HCT116 (cell line): ENCODE results near the gene SERGEF. TPM values are rescaled to one million over a fixed set of nuclear protein-coding genes. Genes with fewer than 3 reads are reported as not detected.

ENCODE experiments used
- ATAC-seq: fragments of 200-7000 bp; cut with Tn5 transposase; 2 replicates; pipeline ENCODE4 v1.9.1; 2020; ENCODE audit warnings: mild to moderate bottlenecking, moderate library complexity
- BruUV-seq: library from RNA; stranded (reverse); fragments of 400-500 nt; replicated peaks from 2 replicates; lab custom pipeline; 2021; lab: Mats Ljungman, UMichigan
- CTCF ChIA-PET: fragments of 300-600 bp; sonication (Branson Sonifier 250); formaldehyde crosslinking; loops from one replicate; lab custom pipeline; 2021; ENCODE audit warnings: antibody characterized with exemption; lab: Charles Lee
- POLR2A ChIA-PET: fragments of 300-600, 350-600 bp; sonication (Branson Sonifier 250); formaldehyde crosslinking; loops from one replicate; lab custom pipeline; 2021; ENCODE audit warnings: antibody characterized with exemption; lab: Charles Lee
- RAD21 ChIA-PET, 2 experiments: fragments of 300-600 bp; sonication (Branson Sonifier 250); formaldehyde crosslinking; loops; one replicate each; lab custom pipeline; 2023; ENCODE audit warnings: low total read pairs in 2 of 2; ENCODE audit not compliant: uncharacterized antibody in 2 of 2, unreplicated experiment in 2 of 2, low non-redundant PET in 1 of 2; lab: Charles Lee
- DNase-seq: peaks from one replicate; pipeline ENCODE4 v3.0.0-alpha.2; 2010; ENCODE audit warnings: low read depth, low spot score
- H2AFZ ChIP-seq: fragments of 200-600 bp; shearing (Covaris generic), sonication (generic); 2 replicates; pipeline ENCODE4 v1.6.1; 2017; ENCODE audit warnings: low read depth, mixed run types, mixed read lengths, antibody characterized with exemption, low read length; ENCODE audit not compliant: poor library complexity, severe bottlenecking
- H3K27ac ChIP-seq: 2 replicates; pipeline ENCODE4 v1.5.1; 2012; ENCODE audit warnings: low read depth, low read length
- H3K27me3 ChIP-seq: fragments of 200-600 bp; sonication (generic); 2 replicates; pipeline ENCODE4 v1.6.1; 2016; ENCODE audit warnings: mixed run types, low read length, mixed read lengths; ENCODE audit not compliant: insufficient read depth
- H3K36me3 ChIP-seq, 2 experiments: fragments of 200-500 bp in 1 of 2; fragments of 200-600 bp in 1 of 2; sonication (Bioruptor generic) in 1 of 2; sonication (generic) in 1 of 2; 2 replicates each; pipeline versions ENCODE4 v1.5.1 to v1.6.1; 2014 to 2016; ENCODE audit warnings: low read length in 2 of 2, inconsistent platforms in 1 of 2, mixed read lengths in 1 of 2, mixed run types in 1 of 2; ENCODE audit not compliant: insufficient read depth in 2 of 2, control insufficient read depth in 1 of 2
- H3K4me1 ChIP-seq, 2 experiments: fragments of 200-600 bp in 1 of 2; sonication (generic) in 1 of 2; 2 replicates each; pipeline versions ENCODE4 v1.5.1 to v1.6.1; 2012 to 2017; ENCODE audit warnings: low read length in 2 of 2, inconsistent platforms in 1 of 2, mild to moderate bottlenecking in 1 of 2, mixed read lengths in 1 of 2, mixed run types in 1 of 2, moderate library complexity in 1 of 2; ENCODE audit not compliant: insufficient read depth in 2 of 2, control insufficient read depth in 1 of 2
- H3K4me2 ChIP-seq: fragments of 200-600 bp; sonication (generic); 2 replicates; pipeline ENCODE4 v1.6.1; 2017; ENCODE audit warnings: mixed run types, low read length, mixed read lengths
- H3K4me3 ChIP-seq, 2 experiments: fragments of 200-600 bp in 1 of 2; sonication (generic) in 1 of 2; replicated peaks in 1 of 2; 2 replicates each; pipeline ENCODE4 v1.5.1; 2011 to 2016; ENCODE audit warnings: low read length in 2 of 2, control low read depth in 1 of 2, low read depth in 1 of 2, mild to moderate bottlenecking in 1 of 2, mixed read lengths in 1 of 2, mixed run types in 1 of 2
- H3K79me2 ChIP-seq: fragments of 200-600 bp; sonication (generic); 2 replicates; pipeline ENCODE4 v1.6.1; 2017; ENCODE audit warnings: mild to moderate bottlenecking, mixed run types, low read length, moderate library complexity, mixed read lengths; ENCODE audit not compliant: insufficient read depth
- H3K9ac ChIP-seq: fragments of 200-600 bp; sonication (generic); 2 replicates; pipeline ENCODE4 v1.6.1; 2016; ENCODE audit warnings: low read length, mixed read lengths
- H3K9me2 ChIP-seq: fragments of 200-600 bp; sonication (generic), shearing (Covaris generic); 2 replicates; pipeline ENCODE4 v1.6.1; 2017; ENCODE audit warnings: mixed run types, mild to moderate bottlenecking, moderate library complexity; ENCODE audit not compliant: insufficient read depth
- H3K9me3 ChIP-seq, 2 experiments: fragments of 200-500 bp in 1 of 2; fragments of 200-600 bp in 1 of 2; sonication (Bioruptor generic) in 1 of 2; sonication (generic) in 1 of 2; 2 replicates each; pipeline ENCODE4 v1.6.1; 2014 to 2017; ENCODE audit warnings: low read length in 2 of 2, mixed read lengths in 2 of 2, inconsistent platforms in 1 of 2, low read depth in 1 of 2, mild to moderate bottlenecking in 1 of 2, mixed run types in 1 of 2, moderate library complexity in 1 of 2; ENCODE audit not compliant: control insufficient read depth in 1 of 2, insufficient read depth in 1 of 2
- H4K20me1 ChIP-seq: fragments of 200-600 bp; sonication (generic), shearing (Covaris generic); 2 replicates; pipeline ENCODE4 v1.6.1; 2017; ENCODE audit warnings: mixed run types, mild to moderate bottlenecking, moderate library complexity; ENCODE audit not compliant: insufficient read depth
- ATF3 ChIP-seq: IDR thresholded peaks from 2 replicates; pipeline ENCODE4 v1.6.1; 2012
- CTCF ChIP-seq, 3 experiments: fragments of 200-600 bp in 1 of 3; sonication (generic) in 1 of 3; IDR thresholded peaks in 2 of 3; conservative IDR thresholded peaks in 1 of 3; 2 replicates each; pipeline ENCODE4 v1.5.1; 2012 to 2017; ENCODE audit warnings: low read depth in 2 of 3, low read length in 2 of 3, antibody characterized with exemption in 1 of 3, borderline replicate concordance in 1 of 3, control low read depth in 1 of 3, mild to moderate bottlenecking in 1 of 3, mixed read lengths in 1 of 3, mixed run types in 1 of 3, moderate library complexity in 1 of 3; ENCODE audit not compliant: insufficient read depth in 1 of 3
- EGR1 ChIP-seq: IDR thresholded peaks from 2 replicates; pipeline ENCODE4 v1.6.1; 2012; ENCODE audit warnings: low read depth
- JUND ChIP-seq: IDR thresholded peaks from 2 replicates; pipeline ENCODE4 v1.6.1; 2012
- MAX ChIP-seq: IDR thresholded peaks from 2 replicates; pipeline ENCODE4 v1.6.1; 2012
- ZBTB33 ChIP-seq: IDR thresholded peaks from 2 replicates; pipeline ENCODE4 v1.6.1; 2011; ENCODE audit warnings: mild to moderate bottlenecking, low read length, moderate library complexity; ENCODE audit not compliant: insufficient replicate concordance; ENCODE audit errors: extremely low read depth
- intact Hi-C: fragments of 100-400 bp; cut with micrococcal nuclease; formaldehyde crosslinking; loops from 2 replicates; pipeline ENCODE4 v1.10.0; 2022
- total RNA-seq: library from RNA; stranded (reverse); gene quantifications from one replicate; pipeline ENCODE4 v1.2.1, GENCODE V29; 2021; ENCODE audit not compliant: unreplicated experiment
- TF ChIP-seq, protein P1 (sequence below): IDR thresholded peaks from 2 replicates; pipeline ENCODE4 v1.6.1; 2012; ENCODE audit warnings: low read depth

SERGEF gene
- total RNA-seq, 1 experiment from 2014 or later = 32.8 TPM

DNA sequence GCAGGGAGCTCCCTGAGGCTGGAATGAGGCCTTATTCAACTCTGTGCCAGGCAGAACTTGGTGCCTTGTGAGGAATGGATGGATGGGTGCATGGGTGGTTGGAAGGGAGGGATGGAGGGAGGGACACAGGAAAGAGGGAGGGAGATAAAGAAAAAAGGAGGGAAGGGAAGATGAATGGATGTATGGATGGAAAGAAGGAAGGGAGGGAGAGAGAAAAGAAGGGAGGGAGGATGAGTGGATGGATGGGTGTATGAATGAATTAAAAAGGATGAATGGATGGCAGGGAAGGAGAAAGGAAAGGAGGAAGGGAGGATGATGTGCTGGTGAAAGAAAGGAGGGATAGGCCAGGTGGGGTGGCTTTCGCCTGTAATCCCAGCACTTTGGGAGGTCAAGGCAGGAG lies 243.6 kb downstream of the SERGEF start:
- ChIA-PET CTCF (interaction anchor here (1.3 to 1.8 kb wide), 2 partner anchors 204 to 209 kb away, joined by 3 to 5 read pairs; no protein-coding TSS in a partner anchor), RAD21 (no interaction called here)
- no peak for DNase-seq
- intact Hi-C loops = no loop called here
- H2AFZ ChIP-seq = no peak overlapping the region
- H3K79me2 ChIP-seq = no peaks in the 10 kb centered on the region
- no peaks in the 10 kb centered on the region for H3K9me2 ChIP-seq
- no peaks in the 10 kb centered on the region for H3K9me3 ChIP-seq
- no peaks in the 10 kb centered on the region for H3K36me3 ChIP-seq
- H3K4me1 ChIP-seq = peaks cover 3 to 6% of the 10 kb centered on the region in 2 experiments; a peak in 3 of 4 replicates
- no TSS peak for BruUV-seq
- TF ChIP-seq EGR1 (no peak), ATF3 (no peak), ZBTB33 (no peak), MAX (no peak), CTCF (IDR thresholded peaks at IDR 0.05 in 2 of 3, conservative IDR thresholded peaks at IDR 0.05 in 1 of 3; ENCODE audit: borderline replicate concordance in 1 of 3, insufficient read depth in 1 of 3, low read depth in 2 of 3, low read length in 2 of 3) (no peak), JUND (no peak)
- TF ChIP-seq, protein P1, sequence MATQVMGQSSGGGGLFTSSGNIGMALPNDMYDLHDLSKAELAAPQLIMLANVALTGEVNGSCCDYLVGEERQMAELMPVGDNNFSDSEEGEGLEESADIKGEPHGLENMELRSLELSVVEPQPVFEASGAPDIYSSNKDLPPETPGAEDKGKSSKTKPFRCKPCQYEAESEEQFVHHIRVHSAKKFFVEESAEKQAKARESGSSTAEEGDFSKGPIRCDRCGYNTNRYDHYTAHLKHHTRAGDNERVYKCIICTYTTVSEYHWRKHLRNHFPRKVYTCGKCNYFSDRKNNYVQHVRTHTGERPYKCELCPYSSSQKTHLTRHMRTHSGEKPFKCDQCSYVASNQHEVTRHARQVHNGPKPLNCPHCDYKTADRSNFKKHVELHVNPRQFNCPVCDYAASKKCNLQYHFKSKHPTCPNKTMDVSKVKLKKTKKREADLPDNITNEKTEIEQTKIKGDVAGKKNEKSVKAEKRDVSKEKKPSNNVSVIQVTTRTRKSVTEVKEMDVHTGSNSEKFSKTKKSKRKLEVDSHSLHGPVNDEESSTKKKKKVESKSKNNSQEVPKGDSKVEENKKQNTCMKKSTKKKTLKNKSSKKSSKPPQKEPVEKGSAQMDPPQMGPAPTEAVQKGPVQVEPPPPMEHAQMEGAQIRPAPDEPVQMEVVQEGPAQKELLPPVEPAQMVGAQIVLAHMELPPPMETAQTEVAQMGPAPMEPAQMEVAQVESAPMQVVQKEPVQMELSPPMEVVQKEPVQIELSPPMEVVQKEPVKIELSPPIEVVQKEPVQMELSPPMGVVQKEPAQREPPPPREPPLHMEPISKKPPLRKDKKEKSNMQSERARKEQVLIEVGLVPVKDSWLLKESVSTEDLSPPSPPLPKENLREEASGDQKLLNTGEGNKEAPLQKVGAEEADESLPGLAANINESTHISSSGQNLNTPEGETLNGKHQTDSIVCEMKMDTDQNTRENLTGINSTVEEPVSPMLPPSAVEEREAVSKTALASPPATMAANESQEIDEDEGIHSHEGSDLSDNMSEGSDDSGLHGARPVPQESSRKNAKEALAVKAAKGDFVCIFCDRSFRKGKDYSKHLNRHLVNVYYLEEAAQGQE = no peak
- TF ChIP-seq, all 23 proteins: peak for 0
- no peaks in the 10 kb centered on the region for H3K27me3 ChIP-seq
- H3K9ac ChIP-seq = no peak overlapping the region
- H3K4me2 ChIP-seq = no peak overlapping the region
- no peak overlapping the region for H3K27ac ChIP-seq
- POLR2A ChIA-PET = no interaction called here
- no peak for ATAC-seq
- no peak overlapping the region for H3K4me3 ChIP-seq
- no peaks in the 10 kb centered on the region for H4K20me1 ChIP-seq
